NCI-H1694 treated with DMSO at 0.1 percent for 48 hours (cell line): ENCODE measurements around the gene PPP1R3C.

Experiments
- DNase-seq: peaks from one replicate; lab custom pipeline; 2025; lab: John Stamatoyannopoulos, UW

PPP1R3C gene

GRCh38 chr10:91629715-91630549 is 2.9 kb downstream of the PPP1R3C start:
- no peak for DNase-seq

DNA sequence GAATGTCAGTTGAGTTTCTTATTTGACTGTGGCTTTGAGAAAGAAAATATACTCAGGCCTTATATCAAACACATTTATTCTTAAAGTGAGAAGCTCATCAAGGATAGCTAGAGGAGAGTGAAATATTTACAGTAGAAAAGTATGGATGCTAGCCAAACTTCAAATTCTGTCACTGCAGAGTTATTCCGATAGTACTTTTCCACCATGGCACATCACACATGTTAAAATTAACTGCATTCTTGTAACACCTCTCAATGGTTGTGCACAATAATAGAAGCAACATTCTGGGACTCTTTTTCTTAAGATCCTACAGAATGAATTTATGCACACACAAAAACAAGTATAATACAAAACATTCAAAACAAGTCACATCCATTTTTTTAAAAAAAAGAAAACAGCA is 4.5 kb downstream of the PPP1R3C start:
- DNase-seq = no peak

DNA sequence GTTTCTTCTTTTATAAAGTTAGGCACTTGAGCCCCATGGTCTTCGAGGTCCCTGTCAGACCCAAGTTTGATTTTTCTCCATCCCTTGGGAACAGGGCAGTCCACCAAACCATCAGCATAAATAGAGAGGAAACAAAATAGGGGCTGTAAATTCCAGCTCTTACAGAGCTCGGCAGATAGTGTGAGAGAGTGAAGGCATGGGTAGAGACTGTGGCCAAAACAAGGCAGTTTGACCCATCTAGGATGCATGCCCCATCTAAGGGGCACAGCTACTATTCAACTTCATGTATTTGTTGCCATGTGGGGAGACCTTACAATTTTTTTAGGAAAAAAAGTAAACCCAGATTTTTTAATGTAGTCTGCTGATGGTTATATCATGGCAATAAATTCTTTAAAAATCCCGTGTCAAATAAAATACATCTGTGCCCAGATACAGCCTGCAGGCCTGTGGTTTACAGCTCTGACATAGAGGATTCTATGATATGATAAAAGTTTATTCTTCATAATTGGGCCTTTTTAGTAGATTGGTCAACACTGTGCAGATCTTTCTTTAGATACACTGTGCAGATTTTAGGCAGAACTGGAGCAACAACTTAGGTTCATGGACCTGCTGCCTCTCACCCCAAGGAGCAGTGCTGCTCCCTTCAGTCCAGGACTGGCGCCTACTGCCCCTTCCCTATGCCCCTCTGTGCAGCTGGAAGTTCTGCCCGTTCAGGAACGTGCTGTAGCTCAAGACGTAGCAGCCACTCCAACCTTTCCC is 5.3 kb downstream of the PPP1R3C start:
- DNase-seq = no peak

GRCh38 chr10:91626936-91627335 is 5.9 kb downstream of the PPP1R3C start:
- DNase-seq = no peak

DNA sequence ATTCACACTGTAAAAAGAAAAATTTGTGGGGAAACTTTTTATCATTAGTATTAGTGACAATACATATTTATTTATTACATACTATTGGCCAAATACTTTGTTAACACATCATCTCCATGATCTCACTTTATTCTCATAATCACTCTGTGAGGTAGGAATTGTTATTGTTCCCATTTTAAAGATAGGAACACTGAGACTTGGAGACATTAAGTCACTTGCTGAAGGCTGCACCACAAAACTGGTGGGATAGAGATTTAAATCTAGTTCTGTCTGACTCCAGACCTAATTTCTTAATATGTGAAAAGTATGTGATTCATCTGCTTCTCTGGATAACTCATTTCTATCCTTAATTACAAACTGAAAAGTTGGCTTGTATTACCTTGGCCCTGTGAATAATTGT is 8.2 kb downstream of the PPP1R3C start:
- no peak for DNase-seq

DNA sequence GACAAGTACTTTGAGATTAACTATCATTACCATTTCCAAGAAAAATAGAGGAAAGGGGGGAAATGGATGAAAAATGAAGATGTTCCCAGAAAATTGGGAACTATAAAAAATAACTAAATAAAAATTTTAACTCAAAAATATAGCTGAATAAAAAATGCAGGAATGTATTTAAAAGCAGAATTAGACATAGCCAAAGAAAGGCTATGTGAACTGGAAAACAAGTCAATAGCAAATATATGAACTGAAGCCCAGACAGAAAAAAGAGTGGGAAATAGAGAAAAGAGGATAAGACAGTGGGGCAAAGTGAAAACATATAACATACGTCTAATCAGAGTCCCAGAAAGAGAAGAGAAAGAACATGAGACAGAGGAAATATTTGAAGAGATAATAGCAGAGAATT is 10.3 kb downstream of the PPP1R3C start:
- no peak for DNase-seq

GRCh38 chr10:91621483-91622113 is 11.3 kb downstream of the PPP1R3C start:
- no peak for DNase-seq

DNA sequence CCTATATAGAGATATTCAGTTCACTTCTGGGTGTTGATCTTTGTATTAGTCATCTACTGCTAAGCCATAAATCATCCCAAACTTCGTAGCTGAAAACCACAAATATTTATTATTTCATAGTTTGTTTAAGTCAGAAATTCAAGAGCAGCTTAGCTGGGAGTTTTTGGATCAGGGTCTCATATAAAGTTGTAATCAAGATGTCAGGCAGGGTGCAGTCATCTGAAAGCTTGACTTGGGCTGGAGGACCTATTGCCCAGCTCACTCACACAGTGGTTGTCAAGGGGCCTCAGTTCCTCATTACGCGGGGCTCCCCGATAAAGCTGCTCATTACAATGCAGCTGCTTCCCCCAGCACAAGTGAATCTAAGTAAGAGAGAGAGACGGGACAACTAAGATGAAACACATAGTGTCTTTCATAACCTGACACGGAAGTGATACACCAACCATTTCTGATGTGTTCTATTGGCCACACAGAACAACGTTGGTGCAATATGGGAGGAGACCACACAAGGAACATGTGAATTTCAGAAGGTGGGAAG is 15.7 kb downstream of the PPP1R3C start:
- no peak for DNase-seq

GRCh38 chr10:91616137-91616536 is 16.7 kb downstream of the PPP1R3C start:
- no peak for DNase-seq

GRCh38 chr10:91614225-91614624 is 18.6 kb downstream of the PPP1R3C start:
- no peak for DNase-seq

DNA sequence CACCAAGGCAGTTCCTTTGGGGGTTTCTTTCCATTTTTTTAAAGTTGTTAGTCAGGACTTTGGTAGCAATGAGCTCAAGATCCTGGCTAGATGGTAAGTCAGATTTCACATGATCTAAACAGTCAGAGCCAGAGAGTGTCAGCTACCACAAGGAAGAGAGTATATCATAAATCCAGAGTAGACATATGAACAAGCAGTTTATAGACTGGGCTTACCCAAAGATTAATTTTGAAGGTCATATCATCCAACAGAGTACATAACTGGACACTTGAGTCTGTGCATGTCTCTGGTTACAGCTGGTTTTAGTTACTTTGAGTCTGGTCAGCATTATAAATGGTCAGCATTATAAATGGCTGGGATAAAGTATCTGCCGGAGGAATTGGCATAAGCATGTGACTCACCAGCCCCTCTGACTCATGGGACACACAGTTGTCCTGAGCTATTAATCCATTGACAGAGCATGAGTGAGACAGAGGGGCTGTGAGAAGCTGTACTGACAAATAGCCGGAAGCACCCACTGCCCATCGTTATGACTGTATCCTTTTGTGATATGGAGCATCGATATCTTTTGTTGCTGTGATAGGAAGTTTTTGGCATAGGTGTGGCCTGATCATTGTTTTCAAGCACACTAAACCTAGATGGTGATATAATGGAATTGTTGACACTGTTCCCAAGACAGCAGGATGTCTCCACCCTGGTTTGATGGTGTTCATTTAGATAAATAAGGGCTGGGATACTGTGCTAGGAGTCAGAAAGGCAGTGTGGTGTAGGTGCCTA is 19.3 kb downstream of the PPP1R3C start:
- DNase-seq = no peak

DNA sequence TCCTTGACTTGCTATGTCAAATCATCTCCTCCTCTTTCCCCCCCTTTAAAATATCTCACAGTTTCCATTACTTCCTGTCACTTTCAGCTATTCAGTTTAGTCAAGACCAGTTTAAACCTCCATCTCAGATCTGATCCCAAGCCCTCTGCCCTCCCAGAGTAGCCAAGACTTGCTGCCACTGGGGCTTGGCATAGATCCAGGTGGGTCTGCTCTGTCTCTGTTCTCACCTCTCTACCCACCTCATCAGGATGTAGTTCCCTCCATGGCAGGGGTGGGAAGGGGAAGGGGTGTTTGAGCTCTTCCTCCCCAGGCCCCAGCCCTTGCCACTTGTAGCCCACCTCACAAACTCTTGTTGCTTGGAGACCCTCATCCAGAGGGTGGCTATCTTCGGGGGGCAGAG is 22.0 kb downstream of the PPP1R3C start:
- DNase-seq = no peak

DNA sequence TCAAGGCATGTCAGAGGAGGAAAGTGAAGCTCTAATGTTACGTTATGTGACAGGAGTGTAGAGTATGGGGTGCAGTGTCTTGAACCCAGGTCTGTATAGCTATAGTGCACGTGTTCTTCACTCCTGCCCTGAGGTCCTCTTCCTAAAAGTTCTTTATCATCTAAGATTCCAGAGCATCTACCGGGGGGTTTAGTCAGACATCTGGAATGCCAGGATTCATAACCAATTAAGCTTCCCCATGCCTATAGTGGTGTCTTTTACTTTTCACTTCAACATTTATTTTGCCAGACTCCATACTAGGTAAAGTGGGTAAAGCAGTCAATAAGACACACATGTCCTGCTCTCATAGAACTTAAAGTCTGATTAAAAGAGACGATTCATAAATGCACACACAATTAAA is 22.4 kb downstream of the PPP1R3C start:
- no peak for DNase-seq

- DNase-seq = no peak
Observed at GRCh38 chr10:91607646-91608403, 25.0 kb downstream of the PPP1R3C start.

GRCh38 chr10:91605968-91606367 is 26.9 kb downstream of the PPP1R3C start:
- no peak for DNase-seq

DNA sequence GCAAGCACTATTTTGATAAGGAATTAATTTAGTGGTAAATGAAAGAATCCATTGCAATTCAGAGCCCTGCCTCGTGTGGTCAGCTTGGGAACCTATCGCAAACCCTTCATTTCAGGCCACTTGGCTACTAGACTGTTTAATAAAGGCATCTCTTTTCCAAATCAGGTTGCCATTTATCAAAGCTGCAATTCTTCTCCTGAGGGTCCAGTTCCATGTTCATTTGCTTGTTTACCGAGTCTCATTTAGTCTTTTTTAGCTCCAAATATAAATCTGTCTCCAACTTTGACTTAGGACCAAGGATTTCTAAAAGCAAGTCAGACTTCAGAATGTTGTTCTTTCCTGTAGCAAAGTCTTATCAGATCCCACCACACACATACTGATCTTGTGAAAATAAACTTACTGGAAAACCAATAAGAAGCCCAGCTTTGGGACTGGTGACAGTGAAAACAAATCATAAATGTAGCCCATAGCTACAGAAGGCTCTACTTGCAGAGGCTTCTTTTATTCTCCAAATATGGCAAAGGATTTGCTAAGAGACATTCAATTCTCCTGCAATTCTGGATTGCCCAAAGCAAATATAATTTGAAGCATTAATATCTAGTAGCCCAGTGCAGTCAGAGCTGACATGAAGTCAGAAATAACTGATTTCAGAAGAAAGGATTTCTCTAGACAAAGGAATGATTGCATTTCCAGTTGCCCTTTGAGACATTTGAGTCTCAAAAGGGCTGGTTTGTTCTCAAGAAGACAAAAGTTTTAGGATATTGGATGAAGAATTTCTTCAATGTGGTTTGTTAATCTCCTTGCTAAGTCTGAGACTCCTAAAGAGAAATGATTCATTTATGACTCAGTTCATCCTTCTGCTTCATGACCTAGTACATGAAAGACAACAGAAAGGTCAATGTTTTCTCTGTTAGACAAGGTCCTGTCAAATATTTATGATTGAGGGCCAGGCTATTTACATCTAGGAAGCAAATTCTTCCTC is 28.0 kb downstream of the PPP1R3C start:
- no peak for DNase-seq

DNA sequence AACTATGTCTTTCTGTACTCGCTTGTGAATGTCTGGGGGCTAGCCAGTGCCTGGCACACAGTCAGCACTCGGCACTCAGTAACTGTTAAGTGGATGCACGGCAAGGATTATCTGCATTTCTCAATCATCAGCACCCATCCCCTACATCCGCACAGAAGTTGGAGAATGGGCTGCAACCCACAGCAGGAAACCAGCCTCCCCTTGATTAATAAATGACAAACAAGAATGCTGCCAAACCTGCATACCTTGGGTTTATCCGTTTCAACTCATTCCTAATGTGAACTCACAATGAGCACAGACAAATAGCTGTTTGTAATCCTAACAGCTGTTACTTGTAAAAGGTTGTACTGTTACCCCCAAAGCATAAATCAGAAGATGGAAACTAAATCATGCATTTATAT is 28.9 kb downstream of the PPP1R3C start:
- DNase-seq = no peak

- no peak for DNase-seq
Observed at GRCh38 chr10:91602868-91603568, 29.9 kb downstream of the PPP1R3C start.

DNA sequence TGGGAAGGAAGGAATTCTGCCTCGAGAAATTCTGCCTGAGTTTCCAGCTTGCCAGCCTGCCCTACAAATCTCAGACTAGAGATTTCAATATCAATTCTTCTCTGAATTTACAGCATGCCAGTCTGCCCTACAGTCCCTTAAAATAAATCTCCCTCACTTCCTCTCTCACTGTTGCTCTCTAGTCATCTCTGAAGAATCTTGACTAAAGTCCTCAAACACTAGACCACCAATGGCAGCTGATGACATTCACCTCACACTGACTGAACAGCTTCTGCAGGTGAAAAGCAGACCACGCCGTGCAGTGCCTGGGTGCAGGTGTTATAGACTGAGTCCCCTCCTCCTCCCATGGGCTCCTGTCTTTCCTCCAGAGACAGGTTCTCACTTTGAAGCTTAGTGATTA is 30.4 kb downstream of the PPP1R3C start:
- no peak for DNase-seq
